Mesodermal cell (in vitro differentiated cells): ENCODE measurements around the gene NPR3. TPM values are rescaled to one million over a fixed set of nuclear protein-coding genes. Genes with fewer than 3 reads are reported as not detected.

ENCODE experiments used
- H3K27ac ChIP-seq: 2 replicates; pipeline ENCODE4 v1.7.0; 2013; ENCODE audit warnings: mild to moderate bottlenecking, low read depth, low read length, moderate library complexity; ENCODE audit not compliant: severe bottlenecking
- H3K36me3 ChIP-seq: 2 replicates; pipeline ENCODE4 v1.7.1; 2013; ENCODE audit warnings: mild to moderate bottlenecking, low read length, moderate library complexity; ENCODE audit not compliant: control insufficient read depth, insufficient read depth
- H3K4me1 ChIP-seq: one replicate; pipeline ENCODE4 v1.7.1; 2013; ENCODE audit warnings: mild to moderate bottlenecking, low read length; ENCODE audit not compliant: insufficient read depth, control insufficient read depth, poor library complexity, severe bottlenecking
- H3K4me3 ChIP-seq: 2 replicates; pipeline ENCODE4 v1.7.0; 2013; ENCODE audit warnings: low read length, control low read depth, mild to moderate bottlenecking; ENCODE audit not compliant: insufficient read depth, poor library complexity, severe bottlenecking; ENCODE audit errors: extremely low read depth
- H3K9me3 ChIP-seq: 2 replicates; pipeline ENCODE4 v1.7.1; 2013; ENCODE audit warnings: mild to moderate bottlenecking, low read length, moderate library complexity; ENCODE audit not compliant: control insufficient read depth
- WGBS, 2 experiments: methylation state at CpG; one replicate each; pipeline ENCODE4 v1.1.5; 2013; ENCODE audit warnings: missing lambda C conversion rate in 2 of 2; ENCODE audit not compliant: insufficient coverage in 2 of 2; 5-methylcytosine and 5-hydroxymethylcytosine counted together
- polyA plus RNA-seq, 2 experiments: library from polyadenylated mRNA; stranded (reverse); fragments of 50-300 nt; gene quantifications; one replicate each; pipeline ENCODE4 v1.2.3, GENCODE V29; 2013

NPR3 gene, protein sequence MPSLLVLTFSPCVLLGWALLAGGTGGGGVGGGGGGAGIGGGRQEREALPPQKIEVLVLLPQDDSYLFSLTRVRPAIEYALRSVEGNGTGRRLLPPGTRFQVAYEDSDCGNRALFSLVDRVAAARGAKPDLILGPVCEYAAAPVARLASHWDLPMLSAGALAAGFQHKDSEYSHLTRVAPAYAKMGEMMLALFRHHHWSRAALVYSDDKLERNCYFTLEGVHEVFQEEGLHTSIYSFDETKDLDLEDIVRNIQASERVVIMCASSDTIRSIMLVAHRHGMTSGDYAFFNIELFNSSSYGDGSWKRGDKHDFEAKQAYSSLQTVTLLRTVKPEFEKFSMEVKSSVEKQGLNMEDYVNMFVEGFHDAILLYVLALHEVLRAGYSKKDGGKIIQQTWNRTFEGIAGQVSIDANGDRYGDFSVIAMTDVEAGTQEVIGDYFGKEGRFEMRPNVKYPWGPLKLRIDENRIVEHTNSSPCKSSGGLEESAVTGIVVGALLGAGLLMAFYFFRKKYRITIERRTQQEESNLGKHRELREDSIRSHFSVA
- 24.3 TPM for polyA plus RNA-seq (2013, experiment 1 of 2)
- 23.9 TPM for polyA plus RNA-seq (2013, experiment 2 of 2)

DNA sequence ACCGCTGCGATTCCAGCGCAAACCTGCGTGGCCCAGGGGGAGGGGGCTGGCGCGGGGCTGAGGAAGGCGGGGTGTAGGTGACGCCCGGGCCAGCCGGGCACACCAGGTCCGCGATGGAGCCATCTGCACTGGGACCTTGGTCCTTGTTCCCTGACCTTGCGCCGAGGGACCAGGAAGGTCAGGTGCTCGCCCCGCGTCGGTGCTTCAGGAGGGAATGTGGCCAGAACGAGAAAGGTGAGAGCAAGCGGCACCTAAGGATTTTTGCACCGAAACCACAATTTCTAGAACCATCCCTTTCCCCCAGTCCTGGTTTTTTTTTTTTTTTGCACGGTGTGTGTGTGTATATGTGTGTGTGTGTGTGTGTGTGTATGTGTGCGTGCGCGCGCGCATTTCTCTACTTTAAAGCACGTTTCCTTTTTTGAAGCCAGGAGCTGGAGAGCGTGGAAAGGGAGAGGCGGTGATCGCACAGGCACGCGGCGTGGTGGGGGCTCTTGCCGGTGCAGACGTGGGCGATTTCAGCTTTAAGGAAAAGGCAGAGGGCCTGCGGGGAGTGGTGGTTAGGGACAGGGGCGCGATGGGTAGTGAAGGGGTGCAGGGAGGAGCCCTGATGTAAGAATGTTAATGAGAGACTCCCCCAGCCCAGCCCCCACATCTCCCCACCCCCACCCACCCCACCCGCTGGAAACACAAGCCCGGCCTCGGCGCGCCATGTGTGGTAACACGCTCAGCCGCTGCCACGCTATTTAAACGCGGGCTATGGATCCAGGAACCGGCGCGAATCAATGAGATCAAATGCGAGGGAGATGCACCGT is at the start of gene NPR3:
Gene NPR3, plus strand, starts transcription at position 772 of the 812 bp plus-strand sequence. CDS start 456 bp downstream, outside the sequence.
- WGBS, 2 experiments, result 0 to 1% methylated on average over 27 to 32 of the region's 55 CpGs

DNA sequence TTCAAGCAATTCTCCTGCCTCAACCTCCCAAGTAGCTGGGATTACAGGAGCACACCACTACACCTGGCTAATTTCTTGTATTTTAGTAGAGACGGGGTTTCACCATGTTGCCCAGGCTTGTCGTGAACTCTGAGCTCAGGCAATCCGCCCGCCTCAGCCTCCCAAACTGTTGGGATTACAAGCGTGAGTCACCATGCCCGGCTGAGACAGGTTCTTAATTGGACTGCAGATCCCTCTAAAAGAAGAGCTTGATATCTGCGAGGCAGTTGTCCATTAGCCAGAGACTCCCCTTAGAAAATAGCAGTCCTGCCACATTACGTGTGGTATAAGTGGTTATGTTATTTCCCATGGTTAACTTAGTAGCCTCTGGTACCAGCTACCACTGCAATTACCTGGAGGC is 46.6 kb upstream of the NPR3 start:
- H3K4me3 ChIP-seq, result no peak overlapping the region
- no peaks in the 10 kb centered on the region for H3K36me3 ChIP-seq
- no peaks in the 10 kb centered on the region for H3K4me1 ChIP-seq
- H3K9me3 ChIP-seq, result peaks cover 5% of the 10 kb centered on the region
- 86 to 88% methylated on average over 7 to 8 of the region's 8 CpGs for WGBS, 2 experiments
- H3K27ac ChIP-seq, result no peak overlapping the region

More for the DNA sequence above, at the start of gene NPR3:
- no peak within 1 kb of the TSS for H3K27ac ChIP-seq
- H3K9me3 ChIP-seq, result no peaks in the 10 kb centered on the region
- peak within 1 kb of the TSS; percentile 32 for H3K4me3 ChIP-seq
- H3K36me3 ChIP-seq, result no peaks in the 10 kb centered on the region
- peaks cover 13% of the 10 kb centered on the region for H3K4me1 ChIP-seq

DNA sequence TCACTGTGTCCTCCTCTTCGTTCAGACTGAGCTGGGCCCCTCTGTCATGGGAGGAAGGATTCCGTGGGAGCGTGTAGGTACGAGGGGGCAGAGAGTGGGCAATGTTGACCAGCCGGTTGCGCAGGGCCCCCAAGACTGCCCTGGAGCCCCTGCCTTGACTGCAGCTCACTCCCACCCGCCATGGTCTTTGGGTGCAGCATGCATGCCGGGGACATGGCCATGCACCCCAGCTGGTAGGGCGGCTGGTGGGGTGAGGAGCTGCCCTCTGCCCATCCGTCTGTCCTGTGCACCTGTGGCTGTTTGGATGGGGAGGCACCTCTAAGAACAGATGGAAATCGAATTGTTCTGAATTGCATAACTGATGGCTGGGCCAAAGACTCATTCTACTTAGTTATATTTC is 42.6 kb upstream of the NPR3 start:
- H3K4me1 ChIP-seq, result no peaks in the 10 kb centered on the region
- no peaks in the 10 kb centered on the region for H3K36me3 ChIP-seq
- 83 to 91% methylated on average over 6 to 7 of the region's 11 CpGs for WGBS, 2 experiments
- H3K4me3 ChIP-seq, result no peak overlapping the region
- no peak overlapping the region for H3K27ac ChIP-seq
- peaks cover 11% of the 10 kb centered on the region for H3K9me3 ChIP-seq

GRCh38 chr5:32673272-32673671 is 37.8 kb upstream of the NPR3 start:
- WGBS, 2 experiments, result 83 to 93% methylated on average over 2 of the region's 12 CpGs
- Histone ChIP-seq H3K9me3 (peaks cover 11% of the 10 kb centered on the region), H3K36me3 (no peaks in the 10 kb centered on the region), H3K4me3 (no peak overlapping the region), H3K27ac (no peak overlapping the region), H3K4me1 (no peaks in the 10 kb centered on the region)

DNA sequence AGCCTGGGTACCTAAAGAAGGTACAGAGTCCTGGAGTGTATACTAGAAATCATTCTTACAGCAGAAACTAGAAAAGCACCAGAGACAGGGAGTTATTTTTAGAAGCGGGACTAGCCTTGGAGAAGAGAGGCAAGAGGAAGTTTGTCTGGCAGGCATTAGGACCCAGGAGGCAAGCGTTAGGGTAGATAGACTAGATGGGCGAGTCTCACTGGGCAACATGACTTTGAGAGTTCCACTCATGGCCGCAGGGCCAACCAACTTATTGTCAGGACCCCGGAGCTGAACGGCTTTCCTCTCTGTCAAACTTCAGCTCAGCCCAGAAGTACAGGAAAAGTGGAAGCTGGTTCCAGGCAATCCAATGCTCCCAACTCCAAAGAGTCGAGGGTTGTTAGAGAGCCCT is 34.1 kb upstream of the NPR3 start:
- no peak overlapping the region for H3K4me3 ChIP-seq
- H3K4me1 ChIP-seq, result no peaks in the 10 kb centered on the region
- no peaks in the 10 kb centered on the region for H3K36me3 ChIP-seq
- H3K9me3 ChIP-seq, result peaks cover 4% of the 10 kb centered on the region
- no peak overlapping the region for H3K27ac ChIP-seq
- 89 to 90% methylated on average over 5 to 7 of the region's 7 CpGs for WGBS, 2 experiments

DNA sequence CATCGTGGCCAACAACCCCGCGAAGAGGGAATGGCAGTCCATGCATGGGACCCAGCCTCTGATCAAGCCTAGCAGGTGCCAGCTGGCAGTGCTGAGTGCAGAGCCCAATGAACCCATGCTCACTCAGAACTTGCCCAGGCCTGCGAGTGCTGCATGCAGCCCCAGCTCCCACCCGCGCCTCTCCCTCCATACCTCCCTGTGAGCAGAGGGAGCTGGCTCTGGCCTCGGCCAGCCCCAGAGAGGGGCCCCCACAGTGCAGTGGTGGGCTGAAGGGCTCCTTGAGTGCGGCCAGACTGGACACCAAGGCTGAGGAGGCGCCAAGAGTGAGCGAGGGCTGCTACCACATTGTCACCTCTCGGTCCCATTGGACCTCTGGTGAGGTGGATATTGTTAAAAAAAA is 32.6 kb upstream of the NPR3 start:
- Histone ChIP-seq H3K27ac (no peak overlapping the region), H3K4me3 (no peak overlapping the region), H3K9me3 (peaks cover 3% of the 10 kb centered on the region), H3K4me1 (no peaks in the 10 kb centered on the region), H3K36me3 (no peaks in the 10 kb centered on the region)
- WGBS, 2 experiments, result 93 to 94% methylated on average over 7 to 10 of the region's 11 CpGs

GRCh38 chr5:32679218-32679617 is 31.9 kb upstream of the NPR3 start:
- peaks cover 10% of the 10 kb centered on the region for H3K9me3 ChIP-seq
- H3K4me1 ChIP-seq, result no peaks in the 10 kb centered on the region
- no peak overlapping the region for H3K4me3 ChIP-seq
- no peak overlapping the region for H3K27ac ChIP-seq
- H3K36me3 ChIP-seq, result no peaks in the 10 kb centered on the region
- 86% methylated on average over 1 of the region's 1 CpG; no CpG with 5 or more reads in 1 of the 2 experiments for WGBS, 2 experiments

GRCh38 chr5:32680183-32680582 is 30.9 kb upstream of the NPR3 start:
- H3K9me3 ChIP-seq, result peaks cover 20% of the 10 kb centered on the region
- 64 to 76% methylated on average over 2 of the region's 2 CpGs for WGBS, 2 experiments
- no peaks in the 10 kb centered on the region for H3K36me3 ChIP-seq
- H3K4me1 ChIP-seq, result no peaks in the 10 kb centered on the region
- H3K4me3 ChIP-seq, result no peak overlapping the region
- H3K27ac ChIP-seq, result no peak overlapping the region

DNA sequence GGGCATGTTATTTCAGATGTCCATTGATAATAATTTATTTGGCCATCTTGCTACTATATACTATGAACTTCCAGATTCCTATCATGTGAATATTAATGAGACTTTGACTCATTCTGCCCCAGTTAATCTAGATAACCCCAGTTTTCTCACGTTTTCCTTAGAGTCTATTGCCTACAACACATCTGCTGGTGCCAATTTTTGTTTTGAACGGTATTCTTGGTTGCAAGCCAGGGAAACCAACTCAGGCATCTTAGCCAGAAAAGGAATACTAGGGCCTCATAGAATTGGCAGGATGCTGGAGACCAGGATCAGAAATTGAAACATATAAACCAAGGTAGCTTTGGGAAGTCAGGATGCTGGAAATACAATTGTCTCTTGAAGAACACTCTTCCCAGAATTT is 28.0 kb upstream of the NPR3 start:
- Histone ChIP-seq H3K9me3 (peaks cover 21% of the 10 kb centered on the region), H3K36me3 (no peaks in the 10 kb centered on the region), H3K27ac (no peak overlapping the region), H3K4me3 (no peak overlapping the region), H3K4me1 (no peaks in the 10 kb centered on the region)
- 75% methylated on average over 1 of the region's 2 CpGs; no CpG with 5 or more reads in 1 of the 2 experiments for WGBS, 2 experiments

GRCh38 chr5:32684260-32684659 is 26.9 kb upstream of the NPR3 start:
- no peaks in the 10 kb centered on the region for H3K36me3 ChIP-seq
- no peak overlapping the region for H3K4me3 ChIP-seq
- no peaks in the 10 kb centered on the region for H3K4me1 ChIP-seq
- peaks cover 21% of the 10 kb centered on the region for H3K9me3 ChIP-seq
- no peak overlapping the region for H3K27ac ChIP-seq
- 83 to 88% methylated on average over 1 of the region's 1 CpG for WGBS, 2 experiments
